Stimulated activated CD8-positive, alpha-beta memory T cell treated with anti-CD3 and anti-CD28 coated beads, Interleukin-15, amount 100 ng/mL, for 48 hours (primary cell): Measurements from ENCODE around the gene LMOD3.

Experiments used
- DNase-seq, 2 donors: peaks; one replicate each; pipeline ENCODE4 v3.0.0-alpha.2; 2020; ENCODE audit warnings: low read depth in 2 of 2

Gene LMOD3

GRCh38 chr3:69058180-69058946 lies 64.0 kb downstream of the LMOD3 start:
- DNase-seq, result no peak
